Endothelial cell of umbilical vein (primary cell): ENCODE data around the gene GALNT1. TPM values are rescaled to one million over a fixed set of nuclear protein-coding genes. Genes with fewer than 3 reads are reported as not detected.
A peak's percentile ranks its signal among the peaks of the same experiment; 100 is the strongest.

ENCODE experiments used
- BruUV-seq: library from RNA; stranded (reverse); fragments of 400-500 nt; replicated peaks from 2 replicates; lab custom pipeline; 2021; lab: Mats Ljungman, UMichigan
- CTCF ChIA-PET: fragments of 300-600, 350-600 bp; sonication (Branson Sonifier 250); formaldehyde crosslinking; loops from one replicate; lab custom pipeline; 2021; ENCODE audit warnings: antibody characterized with exemption, inconsistent platforms; lab: Charles Lee
- POLR2A ChIA-PET: fragments of 300-600, 350-600 bp; sonication (Branson Sonifier 250); formaldehyde crosslinking; loops from one replicate; lab custom pipeline; 2021; ENCODE audit warnings: antibody characterized with exemption, inconsistent platforms; lab: Charles Lee
- DNase-seq: peaks from one replicate; pipeline ENCODE4 v3.0.0-alpha.2; 2011; ENCODE audit warnings: low read depth, low spot score
- FAIRE-seq: peaks from 2 replicates; lab custom pipeline; 2011; peaks lifted over from hg19 to GRCh38; lab: Jason Lieb, UNC
- H2AFZ ChIP-seq: 2 replicates; pipeline ENCODE4 v1.6.0; 2012; ENCODE audit warnings: low read depth, low read length, control low read depth, inconsistent platforms
- H3K27ac ChIP-seq: 2 replicates; pipeline ENCODE4 v1.5.1; 2011; ENCODE audit warnings: low read depth, mild to moderate bottlenecking, control low read depth, low read length, moderate library complexity; ENCODE audit not compliant: insufficient read depth
- H3K27me3 ChIP-seq, 2 experiments: 2 replicates each; pipeline versions ENCODE4 v1.6.0 to v1.6.1; 2011; ENCODE audit warnings: low read length in 2 of 2, mixed read lengths in 1 of 2; ENCODE audit not compliant: control insufficient read depth in 2 of 2, insufficient read depth in 2 of 2
- H3K36me3 ChIP-seq, 2 experiments: 2 replicates in 1 of 2; 3 replicates in 1 of 2; pipeline ENCODE4 v1.5.1; 2011; ENCODE audit warnings: low read length in 2 of 2, mild to moderate bottlenecking in 1 of 2, moderate library complexity in 1 of 2; ENCODE audit not compliant: control insufficient read depth in 2 of 2, insufficient read depth in 2 of 2; ENCODE audit errors: extremely low read depth in 1 of 2
- H3K4me1 ChIP-seq: 3 replicates; pipeline ENCODE4 v1.5.1; 2011; ENCODE audit warnings: mild to moderate bottlenecking, low read length; ENCODE audit not compliant: control insufficient read depth, insufficient read depth; ENCODE audit errors: extremely low read depth
- H3K4me2 ChIP-seq: 2 replicates; pipeline ENCODE4 v1.6.1; 2011; ENCODE audit warnings: low read length, control low read depth, mixed read lengths; ENCODE audit not compliant: insufficient read depth
- H3K4me3 ChIP-seq, 3 experiments: fragments of 200-600 bp in 1 of 3; sonication (generic), shearing (Covaris generic) in 1 of 3; replicated peaks in 1 of 3; 2 replicates each; pipeline ENCODE4 v1.5.1; 2011 to 2016; ENCODE audit warnings: control low read depth in 3 of 3, low read length in 3 of 3, mild to moderate bottlenecking in 2 of 3, inconsistent platforms in 1 of 3, low read depth in 1 of 3, moderate library complexity in 1 of 3; ENCODE audit not compliant: insufficient read depth in 1 of 3
- H3K79me2 ChIP-seq: 2 replicates; pipeline ENCODE4 v1.6.0; 2012; ENCODE audit warnings: low read length, inconsistent platforms; ENCODE audit not compliant: control insufficient read depth, insufficient read depth
- H3K9ac ChIP-seq: replicated peaks from 2 replicates; pipeline ENCODE3; 2011; ENCODE audit warnings: low read length, control low read depth; ENCODE audit not compliant: insufficient read depth; ENCODE audit errors: extremely low read depth
- H3K9me1 ChIP-seq: replicated peaks from 3 replicates; pipeline ENCODE4 v1.6.0; 2011; ENCODE audit warnings: mild to moderate bottlenecking, low read length; ENCODE audit not compliant: control insufficient read depth, insufficient read depth; ENCODE audit errors: extremely low read depth
- H3K9me3 ChIP-seq: replicated peaks from 2 replicates; pipeline ENCODE4 v1.5.1; 2012; ENCODE audit warnings: low read length, inconsistent platforms; ENCODE audit not compliant: control insufficient read depth, insufficient read depth
- H4K20me1 ChIP-seq: replicated peaks from 2 replicates; pipeline ENCODE3; 2011; ENCODE audit warnings: mild to moderate bottlenecking, low read length; ENCODE audit not compliant: control insufficient read depth, insufficient read depth; ENCODE audit errors: extremely low read depth
- EZH2 ChIP-seq: IDR thresholded peaks from 2 replicates; pipeline ENCODE4 v1.6.1; 2012; ENCODE audit warnings: borderline replicate concordance, low read depth, mild to moderate bottlenecking, moderate library complexity, low read length, inconsistent platforms; ENCODE audit not compliant: severe bottlenecking
- GATA2 ChIP-seq: IDR thresholded peaks from 2 replicates; pipeline ENCODE4 v1.7.0; 2011; ENCODE audit warnings: low read depth, mild to moderate bottlenecking, moderate library complexity, mixed read lengths, low read length; ENCODE audit not compliant: insufficient read length, insufficient read depth
- JUN ChIP-seq: IDR thresholded peaks from 2 replicates; pipeline ENCODE4 v1.6.1; 2011; ENCODE audit warnings: borderline replicate concordance, low read depth; ENCODE audit not compliant: insufficient read length, insufficient read depth
- MYC ChIP-seq: IDR thresholded peaks from one replicate; pipeline ENCODE4 v1.6.1; 2011; ENCODE audit warnings: mild to moderate bottlenecking, low read depth, low read length
- POLR2A ChIP-seq: IDR thresholded peaks from 2 replicates; pipeline ENCODE4 v1.6.1; 2012; ENCODE audit warnings: low read depth, mild to moderate bottlenecking, control low read depth, low read length
- POLR2AphosphoS5 ChIP-seq: IDR thresholded peaks from 2 replicates; pipeline ENCODE4 v1.6.1; 2012; ENCODE audit warnings: low read depth, mild to moderate bottlenecking, control low read depth, low read length, moderate library complexity; ENCODE audit not compliant: insufficient read depth
- dilution Hi-C: fragments of 300-500 bp; cut with MboI; formaldehyde crosslinking; loops from one replicate; pipeline ENCODE4 v1.15.0; 2019; ENCODE audit warnings: low sequenced_read_pairs; ENCODE audit not compliant: extremely low pct_ligation_motif_present
- intact Hi-C: fragments of 100-400 bp; cut with micrococcal nuclease; formaldehyde crosslinking; loops from one replicate; pipeline ENCODE4 v1.10.0; 2022
- polyA plus RNA-seq, 4 experiments: library from polyadenylated mRNA; depleted of rRNA in 3 of 4; stranded (reverse) in 3 of 4; unstranded in 1 of 4; fragments of >200 nt; gene quantifications; 2 replicates each; pipeline versions ENCODE4 v1.2.1 to v1.2.3, GENCODE V29; 2011 to 2012; ENCODE audit warnings: missing spikeins in 1 of 4
- total RNA-seq: library from RNA; stranded (reverse); gene quantifications from 2 replicates; pipeline ENCODE4 v1.2.3, GENCODE V29; 2021
- TF ChIP-seq, protein P1 (sequence below), 2 donors: IDR thresholded peaks; 1 replicate in 1 of 2; 2 replicates in 1 of 2; pipeline ENCODE4 v1.5.1; 2011; ENCODE audit warnings: low read length in 2 of 2, mild to moderate bottlenecking in 2 of 2, moderate library complexity in 2 of 2, control low read depth in 1 of 2, inconsistent platforms in 1 of 2, low read depth in 1 of 2; ENCODE audit not compliant: insufficient read depth in 1 of 2; ENCODE audit errors: extremely low read depth in 1 of 2
- TF ChIP-seq, protein P2 (sequence below): IDR thresholded peaks from 2 replicates; pipeline ENCODE4 v1.6.1; 2011; ENCODE audit not compliant: insufficient read depth, insufficient read length

Gene GALNT1
- total and polyA plus RNA-seq, 2 donors (not counting 3 experiments of a cell fraction or from before 2014, with no cell fraction given) = 89.9 to 360 TPM

DNA sequence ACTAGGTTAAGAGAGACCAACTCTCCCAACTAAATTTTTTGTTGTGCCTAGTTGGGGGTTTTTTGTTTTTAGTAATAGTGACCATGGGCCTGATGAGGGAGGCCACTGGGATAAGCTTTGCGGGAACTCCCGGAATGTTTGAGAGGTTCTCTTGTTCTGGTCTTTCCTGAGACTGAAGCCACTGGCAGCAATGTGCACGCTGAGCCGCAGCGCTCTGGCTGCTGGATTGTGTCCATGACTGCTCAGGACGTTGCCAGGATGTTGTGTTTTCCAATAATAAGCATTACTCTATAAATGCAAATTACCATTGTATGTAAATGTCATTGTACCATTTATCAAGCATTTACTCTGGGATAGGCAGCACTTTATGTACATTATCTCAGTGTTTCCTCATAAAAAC lies 126.1 kb downstream of the GALNT1 start:
- H2AFZ ChIP-seq = no peak overlapping the region
- peak; percentile 89 for DNase-seq
- no TSS peak for BruUV-seq
- H3K36me3 ChIP-seq = peaks cover 4 to 9% of the 10 kb centered on the region in 2 experiments
- peaks cover 5% of the 10 kb centered on the region for H3K79me2 ChIP-seq
- POLR2A ChIA-PET = no interaction called here
- H3K27ac ChIP-seq = peak overlapping the region; percentile 96
- FAIRE-seq = peak; percentile 80
- H3K9me1 ChIP-seq = no peaks in the 10 kb centered on the region
- TF ChIP-seq EZH2 (no peak), GATA2 (no peak), MYC (no peak), POLR2A (no peak), JUN (peak; percentile 43), POLR2AphosphoS5 (peak; percentile 40)
- TF ChIP-seq, protein P1, sequence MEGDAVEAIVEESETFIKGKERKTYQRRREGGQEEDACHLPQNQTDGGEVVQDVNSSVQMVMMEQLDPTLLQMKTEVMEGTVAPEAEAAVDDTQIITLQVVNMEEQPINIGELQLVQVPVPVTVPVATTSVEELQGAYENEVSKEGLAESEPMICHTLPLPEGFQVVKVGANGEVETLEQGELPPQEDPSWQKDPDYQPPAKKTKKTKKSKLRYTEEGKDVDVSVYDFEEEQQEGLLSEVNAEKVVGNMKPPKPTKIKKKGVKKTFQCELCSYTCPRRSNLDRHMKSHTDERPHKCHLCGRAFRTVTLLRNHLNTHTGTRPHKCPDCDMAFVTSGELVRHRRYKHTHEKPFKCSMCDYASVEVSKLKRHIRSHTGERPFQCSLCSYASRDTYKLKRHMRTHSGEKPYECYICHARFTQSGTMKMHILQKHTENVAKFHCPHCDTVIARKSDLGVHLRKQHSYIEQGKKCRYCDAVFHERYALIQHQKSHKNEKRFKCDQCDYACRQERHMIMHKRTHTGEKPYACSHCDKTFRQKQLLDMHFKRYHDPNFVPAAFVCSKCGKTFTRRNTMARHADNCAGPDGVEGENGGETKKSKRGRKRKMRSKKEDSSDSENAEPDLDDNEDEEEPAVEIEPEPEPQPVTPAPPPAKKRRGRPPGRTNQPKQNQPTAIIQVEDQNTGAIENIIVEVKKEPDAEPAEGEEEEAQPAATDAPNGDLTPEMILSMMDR (IDR thresholded peaks at IDR 0.05; ENCODE audit: extremely low read depth in 1 of 2, insufficient read depth in 1 of 2, low read depth in 1 of 2, low read length in 2 of 2) = no peak
- TF ChIP-seq, protein P2, sequence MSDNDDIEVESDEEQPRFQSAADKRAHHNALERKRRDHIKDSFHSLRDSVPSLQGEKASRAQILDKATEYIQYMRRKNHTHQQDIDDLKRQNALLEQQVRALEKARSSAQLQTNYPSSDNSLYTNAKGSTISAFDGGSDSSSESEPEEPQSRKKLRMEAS = peak; percentile 11
- dilution Hi-C loops = no loop called here
- H4K20me1 ChIP-seq = no peaks in the 10 kb centered on the region
- H3K4me3 ChIP-seq = no peak overlapping the region
- intact Hi-C loops = no loop called here
- CTCF ChIA-PET = interaction anchor here (0.9 kb wide), 1 partner anchor 321 kb away, joined by 3 read pairs; no protein-coding TSS in a partner anchor
- no peaks in the 10 kb centered on the region for H3K27me3 ChIP-seq
- H3K4me1 ChIP-seq = peaks cover 82% of the 10 kb centered on the region
- no peaks in the 10 kb centered on the region for H3K9me3 ChIP-seq
- peak overlapping the region; percentile 65 for H3K9ac ChIP-seq
- peak overlapping the region; percentile 10 for H3K4me2 ChIP-seq
